Lung (tissue), 12 donors: ENCODE data around the gene ZNF385C. TPM values are rescaled to one million over a fixed set of nuclear protein-coding genes. Genes with fewer than 3 reads are reported as not detected.

Experiments
- ATAC-seq: fragments of 200-7000 bp; cut with Tn5 transposase; one replicate; pipeline ENCODE4 v1.9.1; 2020; ENCODE audit warnings: moderate number of reproducible peaks; ENCODE audit not compliant: insufficient read depth, low FRiP score
- DNase-seq, 3 donors: peaks; one replicate each; pipeline ENCODE4 v3.0.0-alpha.2; 2013 to 2017
- H3K27ac ChIP-seq, 2 donors: one replicate each; pipeline ENCODE4 v1.5.1; 2013; ENCODE audit warnings: mild to moderate bottlenecking in 2 of 2, moderate library complexity in 2 of 2, control low read depth in 1 of 2, inconsistent platforms in 1 of 2, low read depth in 1 of 2, low read length in 1 of 2
- H3K27me3 ChIP-seq, 3 donors: one replicate each; pipeline ENCODE4 v1.5.1; 2013; ENCODE audit warnings: low read length in 2 of 3; ENCODE audit not compliant: control insufficient read depth in 3 of 3, insufficient read depth in 3 of 3
- H3K36me3 ChIP-seq, 4 donors: one replicate each; pipeline ENCODE4 v1.5.1; 2013; ENCODE audit warnings: low read length in 4 of 4, mild to moderate bottlenecking in 1 of 4, moderate library complexity in 1 of 4; ENCODE audit not compliant: control insufficient read depth in 4 of 4, insufficient read depth in 4 of 4
- H3K4me1 ChIP-seq, 5 donors: one replicate each; pipeline ENCODE4 v1.5.1; 2013; ENCODE audit warnings: low read length in 5 of 5, mild to moderate bottlenecking in 2 of 5, moderate library complexity in 1 of 5; ENCODE audit not compliant: control insufficient read depth in 5 of 5, insufficient read depth in 5 of 5
- H3K4me3 ChIP-seq: one replicate; pipeline ENCODE4 v1.5.1; 2013; ENCODE audit warnings: mild to moderate bottlenecking, control low read depth, moderate library complexity
- H3K9ac ChIP-seq, 2 donors: one replicate each; pipeline ENCODE4 v1.5.1; 2013; ENCODE audit warnings: low read length in 2 of 2, control low read depth in 1 of 2; ENCODE audit not compliant: insufficient read depth in 1 of 2
- H3K9me3 ChIP-seq, 4 donors: one replicate each; pipeline ENCODE4 v1.5.1; 2013; ENCODE audit warnings: low read length in 3 of 4, mild to moderate bottlenecking in 1 of 4, moderate library complexity in 1 of 4; ENCODE audit not compliant: control insufficient read depth in 4 of 4, insufficient read depth in 3 of 4
- WGBS, 2 donors: extraction: QIAGEN DNeasy Blood & Tissue Kit; methylation state at CpG; one replicate each; pipeline ENCODE4 v1.1.7; 2013; 5-methylcytosine and 5-hydroxymethylcytosine counted together
- polyA plus RNA-seq, 2 donors: library from polyadenylated mRNA; stranded (reverse); fragments of 200-250 nt; gene quantifications; one replicate each; pipeline ENCODE4 v1.2.1, GENCODE V29; 2013
- total RNA-seq, 2 donors: library from RNA; depleted of rRNA in 1 of 2; stranded (reverse); fragments of >200 nt in 1 of 2; gene quantifications; one replicate each; pipeline ENCODE4 v1.2.1, GENCODE V29; 2014 to 2021
- TF ChIP-seq, protein P1 (sequence below): IDR thresholded peaks from 2 replicates; pipeline ENCODE4 v1.5.1; 2012; ENCODE audit warnings: mild to moderate bottlenecking; ENCODE audit errors: control extremely low read depth, extremely low read depth
- donor health status: control.
- donor health status: control.
- donor health status: Bipolar disorder and iron deficiency.
- donor health status: healthy.
- donor health status: DM: yes; HTN: yes; CAD: no.

Gene ZNF385C
- total and polyA plus RNA-seq, 4 donors = 0.14 to 0.57 (median 0.37) TPM

DNA sequence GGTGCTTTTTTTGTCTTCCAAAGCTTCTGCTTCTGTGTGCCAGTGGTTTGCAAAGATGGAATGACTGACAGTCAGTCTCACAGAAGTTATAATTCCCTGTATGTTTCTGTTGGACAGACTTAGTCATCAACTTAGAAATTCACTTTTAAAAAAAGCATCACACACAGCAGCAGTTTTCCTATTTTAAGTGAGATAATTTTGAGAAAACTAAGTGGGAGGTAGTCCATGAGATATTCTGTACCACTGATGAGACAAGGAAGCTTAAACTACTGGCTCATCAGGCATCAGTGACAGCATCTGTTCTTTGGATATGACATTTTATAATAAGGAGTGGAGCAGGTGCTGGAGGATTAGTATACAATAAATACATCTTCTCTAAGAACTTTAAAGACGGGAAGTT lies 111.6 kb downstream of the ZNF385C start:
- peaks cover 0 to 2% (median 0%) of the 10 kb centered on the region in 5 donors for H3K4me1 ChIP-seq
- no peaks in the 10 kb centered on the region for H3K27me3 ChIP-seq
- TF ChIP-seq, protein P1, sequence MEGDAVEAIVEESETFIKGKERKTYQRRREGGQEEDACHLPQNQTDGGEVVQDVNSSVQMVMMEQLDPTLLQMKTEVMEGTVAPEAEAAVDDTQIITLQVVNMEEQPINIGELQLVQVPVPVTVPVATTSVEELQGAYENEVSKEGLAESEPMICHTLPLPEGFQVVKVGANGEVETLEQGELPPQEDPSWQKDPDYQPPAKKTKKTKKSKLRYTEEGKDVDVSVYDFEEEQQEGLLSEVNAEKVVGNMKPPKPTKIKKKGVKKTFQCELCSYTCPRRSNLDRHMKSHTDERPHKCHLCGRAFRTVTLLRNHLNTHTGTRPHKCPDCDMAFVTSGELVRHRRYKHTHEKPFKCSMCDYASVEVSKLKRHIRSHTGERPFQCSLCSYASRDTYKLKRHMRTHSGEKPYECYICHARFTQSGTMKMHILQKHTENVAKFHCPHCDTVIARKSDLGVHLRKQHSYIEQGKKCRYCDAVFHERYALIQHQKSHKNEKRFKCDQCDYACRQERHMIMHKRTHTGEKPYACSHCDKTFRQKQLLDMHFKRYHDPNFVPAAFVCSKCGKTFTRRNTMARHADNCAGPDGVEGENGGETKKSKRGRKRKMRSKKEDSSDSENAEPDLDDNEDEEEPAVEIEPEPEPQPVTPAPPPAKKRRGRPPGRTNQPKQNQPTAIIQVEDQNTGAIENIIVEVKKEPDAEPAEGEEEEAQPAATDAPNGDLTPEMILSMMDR = no peak
- no peak overlapping the region for H3K9ac ChIP-seq
- peaks cover 30 to 56% (median 43%) of the 10 kb centered on the region in 4 donors for H3K36me3 ChIP-seq
- ATAC-seq (no peak), DNase-seq (no peak)
- 98 to 100% methylated on average over 1 of the region's 1 CpG for WGBS, 2 donors
- no peaks in the 10 kb centered on the region for H3K9me3 ChIP-seq
- H3K4me3 ChIP-seq = no peak overlapping the region
- no peak overlapping the region for H3K27ac ChIP-seq

DNA sequence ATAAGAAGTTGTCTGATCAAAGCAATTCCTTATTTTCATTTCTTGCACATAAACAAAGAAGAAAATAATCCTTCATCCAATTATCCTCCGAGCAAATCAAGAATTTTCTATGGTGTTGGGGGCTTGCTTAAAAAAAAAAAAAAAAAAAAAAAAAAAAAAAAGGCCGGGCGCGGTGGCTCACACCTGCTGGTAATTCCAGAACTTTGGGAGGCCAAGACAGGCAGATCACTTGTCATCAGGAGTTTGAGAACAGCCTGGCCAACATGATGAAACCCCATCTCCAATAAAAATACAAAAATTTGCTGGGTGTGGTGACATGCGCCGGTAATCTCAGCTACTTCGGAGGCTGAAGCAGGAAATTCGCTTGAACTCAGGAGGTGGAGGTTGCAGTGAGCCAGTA lies 112.4 kb downstream of the ZNF385C start:
- Histone ChIP-seq H3K36me3 (peaks cover 27 to 50% (median 45%) of the 10 kb centered on the region in 4 donors), H3K4me3 (no peak overlapping the region), H3K27me3 (no peaks in the 10 kb centered on the region), H3K4me1 (peaks cover 0 to 2% (median 0%) of the 10 kb centered on the region in 5 donors), H3K9me3 (no peaks in the 10 kb centered on the region), H3K9ac (no peak overlapping the region), H3K27ac (no peak overlapping the region)
- no peak for ATAC-seq
- 94 to 96% methylated on average over 8 of the region's 8 CpGs for WGBS, 2 donors
- TF ChIP-seq, protein P1 = no peak
- DNase-seq = no peak

DNA sequence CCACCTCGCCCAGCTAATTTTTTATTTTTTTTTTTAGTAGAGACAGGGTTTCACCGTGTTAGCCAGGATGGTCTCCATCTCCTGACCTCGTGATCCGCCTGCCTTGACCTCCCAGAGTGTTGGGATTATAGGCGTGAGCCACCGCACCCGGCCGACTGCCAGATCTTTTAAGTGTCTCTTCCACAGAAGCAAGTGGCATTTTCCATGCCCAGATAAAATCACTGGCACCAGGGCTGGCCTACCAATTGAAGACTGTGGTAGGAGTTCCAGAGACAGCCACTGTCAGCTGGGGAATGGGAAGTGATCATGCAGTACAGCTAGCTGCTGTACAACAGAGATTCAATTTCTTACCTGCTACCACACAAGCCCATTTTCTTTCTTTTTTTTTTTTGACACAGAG lies 113.8 kb downstream of the ZNF385C start:
- TF ChIP-seq, protein P1 = no peak
- H3K27me3 ChIP-seq = no peaks in the 10 kb centered on the region

More for the DNA sequence above, 113.8 kb downstream of the ZNF385C start:
- ATAC-seq (no peak), DNase-seq (no peak)
- 94 to 96% methylated on average over 8 of the region's 8 CpGs for WGBS, 2 donors
- Histone ChIP-seq H3K27ac (no peak overlapping the region), H3K9me3 (no peaks in the 10 kb centered on the region), H3K36me3 (peaks cover 30 to 55% (median 42%) of the 10 kb centered on the region in 4 donors), H3K4me3 (no peak overlapping the region), H3K4me1 (peaks cover 0 to 2% (median 0%) of the 10 kb centered on the region in 5 donors), H3K9ac (no peak overlapping the region)
